ENCODE data around the gene CRADD.

DNA sequence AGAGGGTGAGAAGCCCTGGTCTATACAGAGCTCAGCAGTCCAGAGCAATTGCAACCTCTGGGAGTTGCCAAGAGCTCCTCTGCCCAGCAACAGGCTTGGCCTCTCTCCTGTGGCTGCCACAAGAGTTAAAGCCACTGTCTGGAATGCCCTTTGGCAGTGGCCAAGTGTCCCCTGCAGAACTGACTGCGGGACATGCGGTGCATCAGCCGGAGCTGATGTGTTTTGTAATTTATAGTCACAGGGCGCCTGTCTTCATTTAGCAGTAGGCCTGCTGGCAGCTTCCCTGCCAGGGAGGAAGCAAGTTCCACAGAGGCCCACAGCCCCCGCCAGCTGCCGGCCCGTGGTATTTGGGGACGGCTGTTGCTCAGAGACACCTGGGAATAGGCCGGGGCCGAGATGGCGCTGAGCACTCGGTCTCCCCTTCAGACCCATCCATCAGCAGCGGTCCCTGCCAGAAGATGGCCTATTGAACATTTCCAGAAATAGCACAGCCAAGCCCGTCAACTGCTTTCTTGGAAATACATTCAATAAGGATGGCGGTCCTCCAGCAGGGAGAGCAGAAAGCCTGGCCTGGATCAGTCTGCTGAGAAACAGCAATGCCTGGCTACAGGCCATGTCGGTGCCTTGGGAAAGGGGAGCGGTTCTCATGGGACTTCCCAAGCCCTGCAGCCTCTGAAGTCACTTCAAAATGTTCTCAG lies 217.4 kb downstream of the CRADD start:
- TF ChIP-seq, protein P1, sequence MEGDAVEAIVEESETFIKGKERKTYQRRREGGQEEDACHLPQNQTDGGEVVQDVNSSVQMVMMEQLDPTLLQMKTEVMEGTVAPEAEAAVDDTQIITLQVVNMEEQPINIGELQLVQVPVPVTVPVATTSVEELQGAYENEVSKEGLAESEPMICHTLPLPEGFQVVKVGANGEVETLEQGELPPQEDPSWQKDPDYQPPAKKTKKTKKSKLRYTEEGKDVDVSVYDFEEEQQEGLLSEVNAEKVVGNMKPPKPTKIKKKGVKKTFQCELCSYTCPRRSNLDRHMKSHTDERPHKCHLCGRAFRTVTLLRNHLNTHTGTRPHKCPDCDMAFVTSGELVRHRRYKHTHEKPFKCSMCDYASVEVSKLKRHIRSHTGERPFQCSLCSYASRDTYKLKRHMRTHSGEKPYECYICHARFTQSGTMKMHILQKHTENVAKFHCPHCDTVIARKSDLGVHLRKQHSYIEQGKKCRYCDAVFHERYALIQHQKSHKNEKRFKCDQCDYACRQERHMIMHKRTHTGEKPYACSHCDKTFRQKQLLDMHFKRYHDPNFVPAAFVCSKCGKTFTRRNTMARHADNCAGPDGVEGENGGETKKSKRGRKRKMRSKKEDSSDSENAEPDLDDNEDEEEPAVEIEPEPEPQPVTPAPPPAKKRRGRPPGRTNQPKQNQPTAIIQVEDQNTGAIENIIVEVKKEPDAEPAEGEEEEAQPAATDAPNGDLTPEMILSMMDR (IDR thresholded peaks at IDR 0.05; ENCODE audit: extremely low read depth in 1 of 2, insufficient read depth in 1 of 2, low read depth in 1 of 2, low read length in 2 of 2): no peak
- TF ChIP-seq JUN (IDR thresholded peaks at IDR 0.05; ENCODE audit: borderline replicate concordance, insufficient read depth, insufficient read length, low read depth): no peak
- TF ChIP-seq MAX (IDR thresholded peaks at IDR 0.05; ENCODE audit: insufficient read depth, insufficient read length): no peak
- TF ChIP-seq POLR2AphosphoS5 (IDR thresholded peaks at IDR 0.05; ENCODE audit: insufficient read depth, low read depth, low read length): no peak
- TF ChIP-seq POLR2A (IDR thresholded peaks at IDR 0.05; ENCODE audit: low read depth, low read length): no peak
- no peak for TF ChIP-seq EZH2 (IDR thresholded peaks at IDR 0.05; ENCODE audit: borderline replicate concordance, low read depth, low read length, severe bottlenecking)
